SKM-1 (cell line): ENCODE data around the gene ULK4.

ENCODE experiments used
- DNase-seq: peaks from one replicate; lab custom pipeline; 2025; ENCODE audit not compliant: unreplicated experiment; lab: John Stamatoyannopoulos, UW

Gene ULK4

DNA sequence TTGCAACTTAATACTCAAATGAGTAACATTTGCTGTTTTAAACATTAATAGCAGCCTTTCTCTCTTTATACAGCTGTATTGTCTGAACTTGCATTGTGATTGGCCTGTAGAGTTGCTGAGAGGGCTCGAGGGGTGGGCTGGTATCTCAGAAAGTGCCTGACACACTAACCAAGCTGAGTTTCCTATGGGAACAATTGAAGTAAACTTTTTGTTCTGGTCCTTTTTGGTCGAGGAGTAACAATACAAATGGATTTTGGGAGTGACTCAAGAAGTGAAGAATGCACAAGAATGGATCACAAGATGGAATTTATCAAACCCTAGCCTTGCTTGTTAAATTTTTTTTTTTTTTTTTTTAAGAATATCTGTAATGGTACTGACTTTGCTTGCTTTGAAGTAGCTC is 722.3 kb downstream of the ULK4 start:
- no peak for DNase-seq

DNA sequence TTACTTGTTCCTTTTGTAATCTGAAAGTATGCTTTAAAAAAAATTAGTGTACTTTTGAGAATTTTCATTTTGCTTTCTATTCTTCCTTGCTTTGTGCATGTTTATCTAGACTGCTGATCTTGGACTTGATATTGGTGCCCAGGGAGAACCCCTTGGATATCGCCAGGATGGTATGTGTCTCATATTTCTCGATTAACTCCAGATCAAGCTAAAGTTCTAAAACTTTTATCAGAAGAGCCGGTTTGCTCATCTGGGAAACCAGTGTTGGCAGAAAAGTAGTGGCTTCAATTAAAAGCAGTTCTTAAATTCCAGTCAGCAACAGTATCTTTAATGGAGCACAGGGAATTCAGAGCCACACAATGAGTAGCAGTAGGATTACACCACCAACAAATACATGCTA is 724.0 kb downstream of the ULK4 start:
- no peak for DNase-seq

GRCh38 chr3:41236228-41236627 is 725.7 kb downstream of the ULK4 start:
- DNase-seq, result no peak

GRCh38 chr3:41234823-41235721 is 726.8 kb downstream of the ULK4 start:
- DNase-seq, result no peak

DNA sequence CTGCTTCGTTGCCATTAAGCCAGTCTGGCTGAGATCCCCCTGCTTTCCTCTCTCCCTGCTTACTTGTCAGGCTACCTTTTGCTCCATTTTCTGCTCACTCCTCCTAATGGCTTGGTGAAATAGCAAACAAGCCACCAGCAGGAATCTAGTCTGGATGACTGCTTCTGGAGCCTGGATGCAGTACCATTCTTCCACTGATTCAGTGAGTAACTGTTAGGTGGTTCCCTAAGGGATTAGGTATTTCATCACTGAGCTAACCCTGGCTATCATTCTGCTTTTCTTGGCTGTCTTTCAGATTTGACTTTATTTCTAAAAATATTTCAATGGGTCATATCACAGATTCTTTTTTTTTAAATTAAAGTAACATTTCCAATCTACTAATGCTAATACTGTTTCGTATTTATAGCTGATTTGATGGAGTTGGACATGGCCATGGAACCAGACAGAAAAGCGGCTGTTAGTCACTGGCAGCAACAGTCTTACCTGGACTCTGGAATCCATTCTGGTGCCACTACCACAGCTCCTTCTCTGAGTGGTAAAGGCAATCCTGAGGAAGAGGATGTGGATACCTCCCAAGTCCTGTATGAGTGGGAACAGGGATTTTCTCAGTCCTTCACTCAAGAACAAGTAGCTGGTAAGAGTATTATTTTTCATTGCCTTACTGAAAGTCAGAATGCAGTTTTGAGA is 737.6 kb downstream of the ULK4 start:
- DNase-seq, result no peak

DNA sequence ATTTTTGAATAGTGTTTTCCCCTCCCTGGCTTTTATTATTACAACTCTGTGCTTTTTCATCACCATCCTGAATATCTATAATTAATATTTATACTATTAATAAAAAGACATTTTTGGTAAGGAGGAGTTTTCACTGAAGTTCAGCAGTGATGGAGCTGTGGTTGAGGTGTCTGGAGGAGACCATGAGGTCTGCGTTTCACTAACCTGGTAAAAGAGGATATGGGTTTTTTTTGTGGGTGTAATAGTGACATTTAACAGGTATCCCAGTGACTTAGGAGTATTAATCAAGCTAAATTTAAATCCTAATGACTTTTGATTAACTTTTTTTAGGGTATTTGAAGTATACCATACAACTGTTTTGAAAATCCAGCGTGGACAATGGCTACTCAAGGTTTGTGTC is 738.2 kb downstream of the ULK4 start:
- DNase-seq, result no peak

GRCh38 chr3:41223078-41223477 is 738.8 kb downstream of the ULK4 start:
- DNase-seq, result no peak

DNA sequence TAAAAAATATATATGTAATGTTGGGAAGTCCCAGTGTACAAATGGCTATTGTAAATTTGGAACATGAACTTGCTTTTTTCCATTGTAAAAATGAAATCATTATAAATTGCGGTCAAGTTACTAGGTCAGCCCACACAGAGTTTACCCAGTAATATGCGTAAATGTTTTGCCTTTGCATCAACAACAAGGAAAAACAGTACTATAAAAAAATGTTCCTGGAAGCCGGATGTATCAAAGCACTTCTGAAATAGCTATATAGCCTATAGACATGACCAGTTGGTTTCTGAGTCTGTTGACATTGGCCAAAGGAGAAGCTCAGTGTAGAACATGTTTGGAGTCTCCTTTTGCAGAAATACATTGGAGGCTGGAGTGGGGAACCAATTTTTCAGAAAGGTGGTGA is 739.4 kb downstream of the ULK4 start:
- no peak for DNase-seq

DNA sequence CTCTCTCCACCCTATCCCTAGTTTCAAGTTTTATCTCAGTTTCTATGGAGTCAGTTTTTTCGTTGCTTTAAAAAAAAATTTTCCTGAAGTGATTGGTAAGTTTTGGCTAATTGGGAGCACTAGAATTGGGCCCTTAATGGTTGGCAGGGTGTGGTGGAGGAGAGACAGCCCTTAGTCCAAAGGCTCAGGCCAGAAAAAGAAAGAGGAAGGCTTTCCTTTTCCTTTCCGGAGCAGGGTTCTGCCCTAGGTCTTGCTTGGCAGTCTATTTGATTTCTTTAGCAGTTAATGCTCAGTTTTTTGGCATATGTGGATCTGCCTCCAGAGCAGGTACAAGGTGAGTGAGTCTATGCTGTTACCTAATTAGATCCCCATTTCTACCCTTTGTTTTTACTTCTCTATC is 739.9 kb downstream of the ULK4 start:
- DNase-seq, result no peak

DNA sequence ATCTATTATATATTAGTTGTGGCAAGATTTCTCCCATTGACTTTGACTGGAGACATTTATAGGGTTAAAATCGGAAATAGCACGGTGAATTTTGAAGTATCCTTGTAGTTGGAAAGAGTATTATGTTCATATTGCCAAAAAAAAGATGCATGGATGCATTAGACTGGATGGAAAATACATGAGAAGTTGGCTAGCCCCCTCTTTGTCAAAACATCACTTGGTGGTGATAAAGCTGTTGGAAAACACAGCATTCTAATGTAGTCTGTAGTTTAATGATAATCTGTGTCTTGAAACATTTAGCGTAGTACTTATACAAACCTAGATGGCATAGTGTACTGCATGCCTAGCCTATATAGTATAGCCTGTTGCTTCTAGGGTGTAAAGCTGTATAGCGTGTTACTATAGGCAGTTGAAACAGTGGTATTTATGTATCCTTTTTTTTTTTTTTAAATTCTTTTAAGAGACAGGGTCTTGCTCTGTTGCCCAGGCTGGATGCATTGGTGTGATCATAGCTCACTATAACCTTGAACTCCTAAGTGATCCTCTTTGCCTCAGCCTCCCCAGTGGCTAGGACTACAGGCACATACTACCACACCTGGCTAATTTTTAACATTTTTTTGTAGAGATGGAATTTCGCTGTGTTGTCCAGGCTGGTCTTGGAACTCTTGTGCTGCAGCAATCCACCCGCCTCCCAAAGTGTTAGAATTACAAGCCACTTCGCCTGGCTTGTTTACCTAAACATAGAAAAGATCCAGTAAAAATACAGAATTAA is 740.8 kb downstream of the ULK4 start:
- DNase-seq, result no peak

GRCh38 chr3:41219424-41219823 is 742.5 kb downstream of the ULK4 start:
- DNase-seq, result no peak

DNA sequence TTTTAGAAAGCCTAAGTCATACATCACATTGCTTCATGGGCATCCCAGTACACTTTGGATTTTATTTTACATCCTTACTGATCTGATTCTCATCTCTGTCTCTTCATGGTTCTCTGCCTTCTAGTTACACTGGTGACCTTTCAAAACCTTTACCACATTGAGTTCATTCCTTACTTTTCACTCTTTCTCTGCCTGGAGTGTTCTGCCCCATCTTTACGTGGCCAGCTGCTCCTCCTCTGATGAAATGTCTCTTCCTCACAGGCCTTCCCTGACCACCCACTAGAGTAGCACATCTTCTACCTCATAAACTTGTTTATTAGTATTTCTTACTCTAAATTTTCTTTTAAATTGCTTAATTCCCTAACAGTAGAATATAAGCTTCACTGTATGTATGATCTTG is 744.9 kb downstream of the ULK4 start:
- DNase-seq, result no peak

GRCh38 chr3:41216422-41216821 is 745.5 kb downstream of the ULK4 start:
- DNase-seq, result no peak

- no peak for DNase-seq
Observed at GRCh38 chr3:41213588-41213987, 748.3 kb downstream of the ULK4 start.

GRCh38 chr3:41212088-41212487 is 749.8 kb downstream of the ULK4 start:
- no peak for DNase-seq

- no peak for DNase-seq
Observed at GRCh38 chr3:41210966-41211365, 750.9 kb downstream of the ULK4 start.

- no peak for DNase-seq
Observed at GRCh38 chr3:41209646-41210045, 752.3 kb downstream of the ULK4 start.

DNA sequence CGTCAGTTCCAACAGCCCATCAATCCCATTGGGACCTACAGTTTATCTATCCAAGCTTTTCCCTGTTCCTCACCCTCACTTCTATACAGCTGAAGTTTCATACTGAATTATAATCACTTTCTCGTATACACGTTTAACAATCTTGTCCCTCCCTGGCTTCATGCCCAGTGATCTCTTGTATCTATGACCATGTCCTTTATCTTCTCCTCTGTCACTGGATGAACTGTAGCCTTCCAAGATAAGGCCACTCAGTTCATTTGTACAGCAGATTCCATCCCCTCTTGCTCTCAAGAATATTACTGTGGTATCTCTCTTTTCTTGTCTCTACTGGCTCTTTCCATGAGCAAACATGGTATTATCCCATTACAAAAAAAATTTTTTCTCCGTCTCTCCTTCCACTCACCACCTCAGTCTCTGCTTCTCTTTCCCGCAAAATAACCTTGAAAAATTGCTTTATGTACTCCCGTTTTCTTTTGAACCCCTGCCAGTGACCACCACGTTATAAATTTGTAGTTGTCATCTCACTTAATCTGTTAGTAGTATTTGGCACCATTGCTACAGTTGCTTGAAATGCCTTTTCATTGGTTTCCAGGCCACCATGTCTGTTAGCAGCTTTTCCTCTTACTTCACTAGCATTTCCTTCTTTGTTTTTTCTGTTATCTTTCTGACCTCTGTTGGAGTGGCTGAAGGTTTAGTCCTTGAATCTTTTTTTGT is 753.2 kb downstream of the ULK4 start:
- DNase-seq, result no peak

DNA sequence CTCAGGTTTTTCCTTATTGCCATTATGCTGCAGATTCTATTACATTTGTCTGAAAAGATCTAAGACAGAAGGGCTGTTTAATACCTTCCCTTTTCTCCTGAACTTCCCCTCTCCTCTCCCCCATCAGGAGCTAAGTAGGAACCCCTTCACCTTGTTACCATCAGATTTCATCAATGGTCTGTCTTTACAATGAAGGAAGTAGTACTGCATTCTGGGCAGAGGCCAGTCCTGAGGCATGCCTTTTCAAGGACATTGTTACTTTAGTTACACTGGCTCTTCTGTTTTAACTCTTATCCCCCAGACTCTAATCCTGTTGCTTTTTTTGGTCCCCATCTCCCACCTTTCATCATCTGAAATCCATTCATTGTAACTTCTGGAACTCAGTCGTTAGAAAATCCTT is 754.5 kb downstream of the ULK4 start:
- DNase-seq, result no peak

GRCh38 chr3:41205591-41205990 is 756.3 kb downstream of the ULK4 start:
- no peak for DNase-seq

DNA sequence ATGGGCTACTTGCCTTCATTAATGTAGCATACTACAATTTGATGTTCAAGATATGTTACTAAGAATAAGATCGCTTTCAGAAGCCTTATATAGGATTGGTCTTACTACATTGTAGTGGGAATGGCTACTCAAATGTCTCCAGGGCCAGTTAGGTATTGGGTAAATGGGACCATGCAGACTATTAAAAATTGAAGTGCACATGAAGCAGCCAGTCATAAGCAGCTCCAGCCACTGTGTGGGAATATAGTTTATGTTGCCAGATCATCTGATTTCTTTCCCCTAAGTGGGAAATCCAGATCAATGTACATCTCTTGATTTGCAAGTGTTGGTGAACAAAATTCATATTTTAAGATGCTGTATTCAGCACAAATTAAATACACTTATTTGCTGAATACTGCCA is 757.5 kb downstream of the ULK4 start:
- DNase-seq, result no peak
